GM19328 (cell line): Measurements from ENCODE around the gene CFC1B.
"Not testable (repeated sequence)": the region's sequence is repeated elsewhere in the genome, so short reads cannot be mapped to it uniquely, and the experiment has no call there.

Experiments
- ATAC-seq: cut with Tn5 transposase; IDR thresholded peaks from one replicate; pipeline ENCODE4 v1.9.1; 2021; ENCODE audit warnings: mild to moderate bottlenecking, moderate library complexity; ENCODE audit not compliant: unreplicated experiment

CFC1B gene

DNA sequence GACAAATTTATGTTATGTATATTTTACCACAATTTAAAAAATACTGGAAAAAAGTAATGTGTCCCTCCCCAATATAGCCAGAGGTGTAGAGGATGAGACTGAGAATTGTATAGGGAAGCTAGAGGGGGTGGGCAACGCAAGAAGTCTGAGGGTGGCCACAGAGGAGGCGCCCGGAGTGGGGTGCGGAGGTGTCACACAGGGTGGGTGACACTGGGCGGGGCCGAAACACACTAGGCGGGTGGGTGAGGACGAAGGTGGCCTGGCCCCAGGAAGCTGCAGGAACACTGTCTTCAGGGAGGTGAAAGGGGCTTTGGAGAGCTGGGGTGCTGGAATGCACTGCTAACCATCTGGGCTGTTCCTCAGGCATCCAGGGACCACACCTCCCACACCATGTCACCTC, 35.4 kb downstream of the CFC1B start:
- not testable (repeated sequence) for ATAC-seq

DNA sequence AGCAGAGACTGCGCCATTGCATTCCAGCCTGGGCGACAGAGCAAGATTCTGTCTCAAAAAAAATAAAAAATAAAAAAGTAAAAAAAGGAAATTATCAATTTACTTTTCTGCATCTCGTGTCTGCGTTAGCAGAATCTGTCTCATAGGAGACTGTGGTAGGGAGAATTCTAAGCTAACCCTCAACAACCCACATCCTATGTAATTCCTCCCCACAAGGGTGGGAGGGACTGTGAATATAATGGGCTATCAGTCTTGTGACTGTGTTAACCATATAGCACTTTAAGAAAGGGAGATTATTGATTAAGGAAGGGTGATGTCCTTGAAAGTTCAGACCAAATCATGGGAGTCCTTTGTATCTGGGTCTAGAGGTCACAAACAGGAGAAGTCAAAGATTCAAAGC, 45.1 kb downstream of the CFC1B start:
- not testable (repeated sequence) for ATAC-seq

DNA sequence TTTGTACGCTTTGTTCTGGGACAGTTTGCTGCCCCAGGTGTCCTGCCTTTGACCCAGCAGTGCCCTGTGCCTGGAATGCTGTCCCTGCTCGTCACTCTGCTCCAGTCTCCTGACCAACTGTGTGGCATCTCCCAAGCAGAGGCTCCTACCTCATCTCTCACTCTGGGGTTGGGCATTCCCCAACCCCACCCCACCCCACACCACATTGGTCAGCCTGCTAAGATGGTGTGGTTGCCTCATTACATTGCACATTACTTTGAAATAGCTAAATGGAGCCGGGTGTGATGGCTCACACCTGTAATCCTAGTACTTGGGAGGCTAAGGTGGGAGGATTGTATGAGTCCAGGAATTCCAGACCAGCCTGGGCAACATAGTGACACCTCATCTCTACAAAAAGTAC, 50.9 kb downstream of the CFC1B start:
- ATAC-seq = not testable (repeated sequence)

DNA sequence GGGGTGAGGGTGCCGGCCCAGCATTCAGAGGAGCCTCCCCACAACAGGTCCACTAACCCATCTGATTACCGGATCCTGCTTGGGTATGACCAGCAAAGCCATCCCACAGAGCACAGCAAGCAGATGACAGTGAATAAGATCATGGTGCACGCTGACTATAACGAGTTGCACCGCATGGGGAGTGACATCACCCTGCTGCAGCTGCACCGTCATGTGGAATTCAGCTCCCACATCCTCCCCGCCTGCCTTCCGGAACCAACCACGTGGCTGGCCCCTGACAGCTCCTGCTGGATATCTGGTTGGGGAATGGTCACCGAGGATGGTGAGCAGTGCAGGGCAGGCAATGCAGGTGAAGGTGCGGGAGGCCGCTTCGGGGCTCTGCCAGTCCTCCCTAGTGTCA, 53.2 kb downstream of the CFC1B start:
- ATAC-seq = not testable (repeated sequence)

DNA sequence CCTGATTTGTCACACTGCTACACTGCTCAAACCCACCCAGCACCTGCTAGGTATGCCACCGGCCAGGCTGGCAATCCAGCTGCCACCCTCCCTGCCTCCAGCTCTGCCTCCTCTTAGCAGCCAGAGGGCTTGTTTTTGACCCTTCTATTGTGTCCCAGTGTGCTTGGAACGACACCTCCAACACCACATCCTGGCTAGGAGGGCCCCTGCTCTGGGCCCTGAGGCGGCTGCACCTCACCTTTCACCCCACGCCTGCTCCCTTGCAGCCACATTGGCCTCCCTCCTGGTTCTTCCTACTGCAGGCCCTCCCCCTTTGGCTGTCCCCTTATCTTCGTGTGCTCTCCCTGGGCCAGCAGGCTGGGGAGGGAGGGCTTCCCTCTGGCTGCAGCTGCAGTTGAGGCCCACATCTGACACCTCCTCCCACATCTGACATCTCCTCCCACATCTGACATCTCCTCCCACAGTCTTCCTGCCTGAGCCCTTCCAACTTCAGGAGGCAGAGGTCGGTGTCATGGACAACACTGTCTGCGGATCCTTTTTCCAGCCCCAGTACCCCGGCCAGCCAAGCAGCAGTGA, 55.3 kb downstream of the CFC1B start:
- not testable (repeated sequence) for ATAC-seq

DNA sequence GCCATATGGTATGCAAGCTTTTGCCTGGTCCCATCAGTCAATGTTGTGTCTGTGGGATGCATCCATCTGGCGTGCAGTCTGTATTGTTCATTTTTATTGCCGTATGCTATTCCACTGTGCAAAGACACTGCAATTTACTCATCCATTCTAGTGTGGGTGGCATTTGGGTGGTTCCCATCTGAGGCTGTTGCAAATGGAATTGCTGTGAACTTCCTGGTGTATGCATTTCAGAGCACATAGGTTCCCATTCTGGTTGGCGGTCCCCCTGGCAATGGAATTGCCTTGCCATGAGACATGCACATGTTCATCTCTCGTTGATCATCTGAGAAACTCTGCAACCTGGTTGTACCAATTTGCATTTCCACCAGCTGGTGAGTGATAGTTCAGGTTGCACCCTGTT, 56.5 kb downstream of the CFC1B start:
- not testable (repeated sequence) for ATAC-seq
